Smooth muscle cell of the brain vasculature (primary cell): ENCODE results near the gene ACTL6B.
"Not testable (repeated sequence)": the region's sequence is repeated elsewhere in the genome, so short reads cannot be mapped to it uniquely, and the experiment has no call there.

Experiments
- DNase-seq: peaks from one replicate; pipeline ENCODE4 v3.0.0-alpha.2; 2012; ENCODE audit warnings: low read depth, low spot score

Gene ACTL6B

GRCh38 chr7:100655908-100656674 is at the start of gene ACTL6B:
TSS of gene ACTL6B (minus strand) at chr7:100656448. CDS start at chr7:100656354, 94 bp downstream.
- DNase-seq = no peak

DNA sequence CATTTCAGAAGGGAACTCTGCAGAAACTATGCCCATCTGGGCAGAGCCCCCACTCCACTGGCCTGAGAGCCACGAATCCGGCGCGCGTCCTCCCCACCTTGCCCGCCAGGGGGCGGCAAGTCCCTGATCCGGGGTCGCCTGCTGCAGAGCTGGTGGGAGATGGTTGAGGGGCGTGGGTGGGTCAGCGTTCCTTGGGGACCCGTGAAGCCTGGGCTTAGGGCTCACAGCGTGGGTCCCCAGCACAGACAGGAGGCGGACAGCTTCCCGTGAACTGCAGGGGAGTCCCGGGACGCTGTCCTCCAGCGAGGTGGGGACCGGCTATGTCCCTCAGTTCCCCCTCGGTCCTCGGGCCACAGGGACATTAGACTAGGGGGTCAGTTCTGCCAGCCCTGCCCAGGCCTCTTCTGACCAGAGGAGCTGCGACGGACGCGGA is 49.1 kb upstream of the ACTL6B start:
- no peak for DNase-seq

DNA sequence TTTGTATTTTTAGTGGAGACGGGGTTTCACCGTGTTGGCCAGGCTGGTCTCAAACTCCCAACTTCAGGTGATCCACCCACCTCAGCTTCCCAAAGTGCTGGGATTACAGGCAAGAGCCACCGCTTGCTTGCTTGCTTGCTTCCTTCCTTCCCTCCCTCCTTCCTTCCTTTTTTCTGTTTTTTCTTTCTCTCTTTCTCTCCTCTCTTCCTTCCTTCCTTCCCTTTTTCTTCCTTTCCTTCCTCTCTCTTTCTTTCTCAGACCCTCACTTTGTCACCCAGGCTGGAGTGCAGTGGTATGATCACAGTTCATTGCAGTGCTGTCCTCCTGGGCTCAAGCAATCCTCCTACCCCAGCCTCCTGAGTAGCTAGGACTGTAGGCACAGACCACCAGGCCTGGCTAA is 44.8 kb upstream of the ACTL6B start:
- DNase-seq = not testable (repeated sequence)

- no peak for DNase-seq
Observed at GRCh38 chr7:100699018-100699417, 42.8 kb upstream of the ACTL6B start.

GRCh38 chr7:100696123-100696521 is 39.9 kb upstream of the ACTL6B start:
- DNase-seq = no peak

DNA sequence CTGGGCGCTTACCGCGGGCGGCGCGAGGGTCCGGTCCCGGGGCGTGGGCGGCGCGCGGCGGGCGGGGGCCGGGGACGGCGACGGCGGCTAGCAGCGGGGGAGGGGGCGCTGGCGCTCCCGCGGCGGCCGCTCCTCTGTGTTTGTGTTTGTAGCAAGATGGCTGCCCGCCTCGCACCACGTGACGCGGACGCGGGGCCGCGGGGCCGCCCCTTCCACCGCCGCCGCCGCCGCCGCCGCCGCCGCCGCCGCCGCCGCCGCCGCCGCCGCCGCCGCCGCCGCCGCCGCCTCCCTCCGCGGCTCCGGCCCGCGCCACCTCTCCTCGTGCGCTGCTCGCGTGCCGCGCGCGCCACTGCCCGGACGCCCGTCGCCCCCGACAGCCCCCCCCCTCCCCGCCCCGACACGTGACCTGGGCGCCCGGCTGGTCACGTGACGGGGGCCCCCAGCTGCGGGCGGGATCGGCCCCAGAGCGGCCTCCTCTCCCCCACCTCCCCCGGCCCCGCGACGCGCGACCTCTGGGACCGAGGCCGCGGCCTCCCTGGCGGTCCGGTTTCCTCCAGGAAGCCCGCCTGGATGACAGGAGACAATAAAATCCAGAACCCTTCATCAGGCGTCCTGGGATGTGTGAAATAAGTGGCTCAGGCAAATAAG is 38.0 kb upstream of the ACTL6B start, which contains the start of gene GIGYF1:
TSS of gene GIGYF1 (minus strand) at position 153 of the 648 bp plus-strand sequence. CDS start 6,012 bp downstream, outside the sequence.
- DNase-seq = no peak

GRCh38 chr7:100693312-100694097 is 37.3 kb upstream of the ACTL6B start:
- no peak for DNase-seq

DNA sequence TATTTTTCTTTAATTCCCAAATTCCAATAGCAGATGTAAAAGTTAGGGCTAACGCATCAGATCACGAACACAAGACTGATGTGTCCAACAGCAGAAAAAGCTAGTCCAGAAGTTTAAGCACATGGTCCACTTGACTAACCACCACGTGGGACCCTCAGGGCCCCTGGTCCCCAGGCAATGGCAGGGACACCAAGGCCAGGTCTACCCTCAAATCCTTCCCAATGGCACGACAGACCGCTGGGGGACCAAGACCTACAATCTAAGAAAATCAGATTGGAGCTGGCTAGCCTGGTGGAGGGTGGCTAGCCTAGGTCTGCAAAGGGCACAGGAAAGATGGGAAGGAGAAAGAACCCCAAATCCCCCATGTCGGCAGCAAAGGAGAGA is 36.3 kb upstream of the ACTL6B start:
- no peak for DNase-seq

DNA sequence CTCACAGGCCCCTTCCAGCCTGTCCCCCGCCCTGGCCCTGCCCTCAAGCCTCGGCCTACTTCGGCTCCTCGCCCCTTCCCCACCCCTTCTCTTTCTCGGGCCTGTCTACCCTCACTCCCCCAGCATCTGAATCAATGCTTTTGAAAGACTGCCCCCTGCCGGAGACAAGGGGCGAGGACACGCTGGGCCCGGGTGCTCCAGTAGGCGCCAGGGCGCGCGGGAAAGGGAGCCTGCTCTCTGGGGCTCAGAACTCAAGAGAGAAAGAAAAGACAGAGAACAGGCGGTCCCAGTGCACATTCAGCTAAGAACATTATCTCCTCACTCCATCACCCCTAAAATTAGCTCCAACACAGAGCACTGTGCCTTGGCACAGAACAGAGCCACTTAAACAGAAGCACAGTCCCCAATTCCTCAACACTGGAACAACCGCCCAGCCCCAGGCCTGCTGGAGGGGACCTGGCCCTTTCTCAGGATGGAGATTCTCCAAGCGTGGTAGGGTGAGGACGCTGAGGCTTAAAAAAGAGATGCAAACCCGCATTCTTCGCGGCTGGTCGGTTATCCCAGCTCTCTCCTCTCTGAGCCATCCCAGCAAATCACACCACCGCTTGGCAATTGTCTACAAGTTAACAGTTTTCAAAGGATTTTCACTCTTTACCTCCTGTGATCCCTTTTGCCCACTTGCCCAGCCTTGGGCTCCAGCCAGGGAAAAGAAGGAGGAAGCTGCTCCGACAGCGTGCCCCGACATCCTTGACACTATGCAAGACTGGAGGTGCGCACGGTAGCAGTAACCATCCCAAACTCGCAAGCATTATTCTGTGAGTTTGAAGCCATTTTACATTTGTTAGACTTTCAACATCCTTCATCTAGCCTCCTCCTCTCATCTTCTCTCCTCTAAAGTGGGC is 35.7 kb upstream of the ACTL6B start:
- DNase-seq = no peak

- no peak for DNase-seq
Observed at GRCh38 chr7:100689230-100690135, 33.2 kb upstream of the ACTL6B start.

DNA sequence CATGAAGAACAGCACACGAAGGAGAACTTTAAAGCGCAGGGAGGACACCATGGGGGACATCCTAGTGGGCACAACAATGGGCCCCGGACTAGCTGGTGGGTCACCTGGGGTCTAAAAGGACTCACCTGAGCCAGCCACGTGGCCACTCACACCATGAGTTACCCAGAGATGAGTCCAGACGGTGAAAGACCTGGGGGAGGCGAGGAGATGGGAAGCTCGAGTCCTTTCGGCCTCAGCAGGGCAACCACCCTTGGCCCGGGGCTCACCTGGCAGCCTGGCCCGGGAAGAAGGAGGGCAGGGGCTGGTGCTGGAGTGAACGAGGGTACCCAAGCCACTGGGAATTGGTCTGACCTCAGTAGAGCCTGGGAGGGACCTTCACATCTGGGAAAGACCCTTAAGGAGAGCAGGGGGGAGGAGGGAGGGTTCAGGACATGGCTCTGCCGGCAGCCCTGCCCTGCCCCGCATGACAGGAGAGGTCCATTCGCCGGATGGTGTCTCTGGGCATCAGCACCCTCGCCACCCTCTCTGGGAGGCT is 32.1 kb upstream of the ACTL6B start:
- no peak for DNase-seq

- DNase-seq = no peak
Observed at GRCh38 chr7:100687751-100688300, 31.6 kb upstream of the ACTL6B start.

DNA sequence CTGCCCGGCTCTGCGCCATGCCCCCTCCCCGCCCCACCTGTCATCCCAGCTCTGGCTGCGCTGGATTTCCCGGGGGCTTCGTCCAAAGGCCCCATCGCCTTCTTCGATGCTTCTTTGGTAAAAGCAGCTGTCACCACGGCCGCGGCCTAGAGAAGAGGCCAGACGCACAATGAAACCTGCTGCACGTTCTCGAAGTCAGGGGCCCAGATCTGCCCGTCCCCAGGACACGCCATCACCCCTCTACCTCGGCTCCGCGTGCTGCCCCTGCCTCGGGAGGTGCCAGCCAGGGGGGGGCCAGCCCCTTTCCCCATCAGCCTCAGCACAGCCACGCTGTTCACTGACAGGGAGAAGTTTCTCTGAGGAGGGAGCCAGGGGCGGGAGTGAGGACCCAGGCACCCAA is 31.0 kb upstream of the ACTL6B start:
- no peak for DNase-seq

DNA sequence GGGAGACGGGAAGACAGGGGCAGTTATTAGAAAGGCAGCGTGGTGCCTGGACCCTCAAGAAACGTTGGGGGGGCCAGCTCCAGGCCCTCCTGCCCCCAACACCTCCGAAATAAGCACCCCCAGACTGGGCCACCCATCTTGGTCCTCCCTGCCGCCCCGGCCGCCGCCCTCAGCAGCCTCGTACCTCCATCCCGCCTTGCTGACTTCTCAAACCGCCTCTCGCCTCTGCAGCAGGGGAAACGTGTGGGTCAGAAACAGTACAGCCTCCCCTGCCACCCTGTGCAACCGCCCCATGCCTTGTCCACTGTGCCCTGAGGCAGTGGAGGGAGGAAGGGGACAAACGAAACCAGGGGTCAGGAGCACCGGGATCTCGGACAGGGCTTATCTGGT is 30.6 kb upstream of the ACTL6B start:
- no peak for DNase-seq

DNA sequence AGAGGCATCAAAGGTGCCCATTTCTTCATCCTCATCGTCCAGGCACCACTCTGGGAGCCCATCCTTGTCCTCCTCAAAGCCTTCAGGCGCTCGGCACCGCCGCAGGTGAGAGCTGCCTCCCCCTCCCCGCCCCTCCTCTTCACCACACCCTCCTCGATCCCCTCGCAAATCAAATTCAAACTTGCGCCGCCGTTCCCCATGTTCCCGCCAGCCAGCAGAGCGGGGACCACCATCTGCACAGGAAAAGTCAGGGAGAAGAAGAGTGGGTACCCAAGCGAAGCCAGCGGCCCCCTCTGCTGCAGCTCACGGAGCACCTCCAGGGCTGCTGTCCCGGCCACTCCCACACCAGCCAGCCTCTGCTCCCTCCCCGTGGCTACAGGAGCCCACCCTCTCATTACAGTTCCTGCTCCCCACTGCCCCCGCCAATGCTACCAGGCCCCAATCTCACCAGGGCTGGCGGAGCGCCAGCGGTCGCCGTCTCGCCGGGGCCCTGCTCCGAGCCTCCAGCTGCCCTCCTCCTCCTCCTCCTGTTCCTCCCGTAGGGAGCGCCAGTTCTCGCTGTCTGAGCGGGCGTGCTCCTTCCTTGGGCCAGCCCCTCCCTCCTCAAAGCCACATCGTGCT is 30.1 kb upstream of the ACTL6B start:
- DNase-seq = no peak

DNA sequence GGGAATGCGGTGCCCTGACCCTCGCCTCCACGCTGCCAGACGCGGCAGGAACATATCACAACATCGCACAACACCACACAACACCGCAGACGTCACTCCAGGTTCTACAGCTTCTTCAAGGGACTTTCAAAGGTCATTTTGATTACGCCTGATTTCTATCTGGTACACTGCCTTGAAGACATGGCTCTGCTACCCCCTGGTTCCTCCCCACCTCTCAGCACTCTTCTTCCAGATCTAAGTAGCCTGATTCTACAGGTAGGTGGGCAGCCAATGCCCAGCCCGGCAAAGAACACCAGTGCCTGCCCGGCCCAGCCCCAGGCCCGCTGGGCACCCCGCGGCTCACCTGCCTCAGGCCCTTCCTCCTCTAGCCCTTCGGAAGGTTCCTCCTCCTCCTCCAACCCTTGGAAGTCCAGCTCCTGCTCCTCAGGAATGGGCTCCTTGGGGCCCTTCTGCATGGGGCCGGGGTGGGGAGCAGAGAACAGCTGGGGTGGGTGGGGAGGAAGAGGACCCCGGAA is 29.4 kb upstream of the ACTL6B start:
- no peak for DNase-seq

GRCh38 chr7:100685049-100685605 is 28.9 kb upstream of the ACTL6B start:
- DNase-seq = no peak

DNA sequence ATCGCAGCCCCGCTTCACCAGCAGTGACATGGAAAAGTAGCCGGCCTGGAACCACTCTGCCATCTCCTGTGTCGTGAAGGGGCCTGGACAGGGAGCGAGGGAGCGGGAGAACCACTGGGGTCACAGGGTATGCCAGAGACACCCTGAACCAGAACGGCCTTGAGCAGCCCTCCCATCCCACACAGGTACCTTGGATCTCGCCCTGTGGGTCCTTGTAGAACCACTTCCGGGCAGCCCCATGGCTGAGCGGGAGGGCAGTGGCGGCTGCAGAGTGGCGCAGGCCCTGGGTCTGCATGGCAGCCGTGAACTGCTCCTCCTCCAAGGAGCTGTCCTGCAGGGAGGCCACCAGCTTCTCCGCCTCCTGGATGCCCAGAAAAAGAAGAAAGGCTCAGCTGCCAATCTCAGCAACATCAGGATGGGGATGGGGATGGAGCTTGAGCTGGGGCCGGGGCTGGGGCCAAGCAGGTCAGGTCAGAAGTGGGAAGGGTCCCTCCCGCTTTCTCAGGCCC is 28.3 kb upstream of the ACTL6B start:
- DNase-seq = no peak
